HG03565 (cell line): Measurements from ENCODE around the gene SNPH.

ENCODE experiments used
- ATAC-seq: cut with Tn5 transposase; IDR thresholded peaks from one replicate; pipeline ENCODE4 v1.9.1; 2021; ENCODE audit warnings: mild to moderate bottlenecking, moderate library complexity; ENCODE audit not compliant: unreplicated experiment

The SNPH gene

GRCh38 chr20:1323256-1323655 lies 57.2 kb downstream of the SNPH start:
- ATAC-seq: no peak

DNA sequence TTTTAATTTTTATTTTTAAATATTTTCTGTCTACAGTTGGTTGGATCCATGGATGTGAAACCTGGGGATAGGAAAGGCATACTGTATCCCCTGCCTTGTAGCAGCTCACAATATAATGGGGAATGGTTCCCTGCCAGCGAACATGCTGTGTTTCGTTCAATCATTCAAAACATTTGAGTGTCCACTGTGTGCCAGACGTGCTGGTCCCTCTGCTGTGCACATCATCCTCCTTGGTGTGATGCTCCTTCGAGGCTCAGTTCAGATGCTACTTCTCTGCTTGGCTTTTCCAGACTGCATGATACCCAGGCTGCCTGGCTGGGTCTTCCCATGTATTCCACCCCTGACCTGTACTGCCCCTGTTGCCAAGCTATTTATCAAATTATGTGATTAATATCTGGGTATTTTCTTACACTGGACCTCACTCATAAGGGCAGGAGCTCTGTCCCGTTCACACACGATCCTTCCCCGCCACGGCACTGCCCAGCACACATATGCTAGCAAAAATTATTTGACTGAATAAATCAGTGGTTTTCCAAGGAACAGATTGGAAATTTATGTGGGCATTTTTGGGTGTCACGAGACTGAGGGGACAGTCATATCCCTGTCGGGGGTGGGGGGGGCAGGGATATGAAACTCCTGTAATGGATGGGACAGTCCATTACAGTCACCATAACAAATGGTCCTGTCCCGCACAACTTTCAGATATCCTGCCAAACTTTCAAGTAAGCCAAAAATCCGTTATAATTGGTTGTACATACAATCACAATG lies 57.9 kb downstream of the SNPH start:
- ATAC-seq: no peak

DNA sequence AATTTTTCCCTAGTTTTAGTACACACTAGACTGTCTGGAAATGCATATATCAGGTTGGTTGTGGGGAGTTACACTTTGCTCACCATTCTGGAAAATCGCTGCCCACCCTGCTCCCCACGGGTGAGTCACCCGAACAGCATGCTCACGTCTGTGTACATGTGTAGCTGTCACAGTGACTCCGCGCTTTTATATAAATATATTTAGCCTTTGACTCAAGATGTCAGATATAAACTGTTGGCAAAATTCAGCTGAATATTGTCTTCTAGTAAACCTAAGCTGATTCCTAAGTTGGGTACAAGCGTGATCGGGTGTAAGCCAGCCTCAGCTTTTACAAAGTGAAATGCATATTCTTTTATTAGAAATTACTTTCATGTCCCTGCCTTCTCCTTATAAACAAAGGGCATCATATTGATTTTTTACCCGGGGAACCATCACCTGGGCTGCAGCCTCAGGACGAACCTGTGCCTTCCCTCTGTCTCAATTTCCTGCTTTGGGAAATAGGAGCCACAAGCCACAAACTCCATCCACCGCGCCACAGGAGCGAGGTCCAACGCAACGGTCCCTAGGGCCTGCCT lies 58.6 kb downstream of the SNPH start:
- ATAC-seq: no peak

GRCh38 chr20:1325173-1326030 lies 59.3 kb downstream of the SNPH start:
- ATAC-seq: peak; percentile 73

DNA sequence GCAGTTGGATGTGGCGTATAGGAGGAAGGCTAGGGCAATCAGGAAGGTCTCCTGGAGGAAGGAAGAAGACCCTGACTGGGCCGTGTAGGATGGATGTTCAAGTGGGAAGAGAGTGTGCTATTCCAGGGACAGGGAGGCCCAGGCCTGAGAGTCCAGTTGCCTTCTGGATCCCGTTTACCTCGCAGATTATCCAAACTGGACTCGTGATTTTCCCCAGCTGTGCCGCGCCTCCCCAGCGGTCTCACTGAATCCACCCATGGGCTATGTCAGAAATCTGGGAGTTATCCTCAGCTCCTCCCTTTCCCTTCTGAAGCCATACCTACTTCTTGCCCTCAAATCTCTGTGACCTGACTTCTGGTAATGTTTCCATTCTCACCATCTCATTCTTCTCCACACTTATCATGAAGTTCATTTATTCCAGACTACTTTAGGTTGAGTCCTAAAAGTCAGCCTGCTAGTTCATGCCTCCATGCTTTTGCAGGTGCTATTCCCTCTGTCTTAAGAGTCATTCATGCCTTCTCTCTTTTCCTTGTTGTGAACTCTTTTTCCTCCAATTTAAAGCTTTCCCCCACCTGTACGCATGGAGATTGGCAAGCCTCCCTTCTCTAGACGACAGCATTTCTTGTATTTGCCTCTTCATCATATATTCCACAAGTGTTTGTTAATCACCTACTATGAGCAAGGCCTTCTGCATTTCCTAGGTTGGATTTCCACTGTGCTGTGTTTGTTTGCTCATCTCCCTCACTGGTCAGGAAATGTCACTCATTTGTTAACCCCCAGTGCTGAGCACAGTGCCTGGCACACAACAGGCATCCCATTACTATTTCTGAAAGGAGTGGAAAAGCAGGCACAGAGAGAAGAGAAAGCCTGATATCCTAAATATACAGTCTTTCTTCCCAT lies 60.2 kb downstream of the SNPH start:
- no peak for ATAC-seq

- ATAC-seq: no peak
Observed at GRCh38 chr20:1327241-1327653, 61.2 kb downstream of the SNPH start.

DNA sequence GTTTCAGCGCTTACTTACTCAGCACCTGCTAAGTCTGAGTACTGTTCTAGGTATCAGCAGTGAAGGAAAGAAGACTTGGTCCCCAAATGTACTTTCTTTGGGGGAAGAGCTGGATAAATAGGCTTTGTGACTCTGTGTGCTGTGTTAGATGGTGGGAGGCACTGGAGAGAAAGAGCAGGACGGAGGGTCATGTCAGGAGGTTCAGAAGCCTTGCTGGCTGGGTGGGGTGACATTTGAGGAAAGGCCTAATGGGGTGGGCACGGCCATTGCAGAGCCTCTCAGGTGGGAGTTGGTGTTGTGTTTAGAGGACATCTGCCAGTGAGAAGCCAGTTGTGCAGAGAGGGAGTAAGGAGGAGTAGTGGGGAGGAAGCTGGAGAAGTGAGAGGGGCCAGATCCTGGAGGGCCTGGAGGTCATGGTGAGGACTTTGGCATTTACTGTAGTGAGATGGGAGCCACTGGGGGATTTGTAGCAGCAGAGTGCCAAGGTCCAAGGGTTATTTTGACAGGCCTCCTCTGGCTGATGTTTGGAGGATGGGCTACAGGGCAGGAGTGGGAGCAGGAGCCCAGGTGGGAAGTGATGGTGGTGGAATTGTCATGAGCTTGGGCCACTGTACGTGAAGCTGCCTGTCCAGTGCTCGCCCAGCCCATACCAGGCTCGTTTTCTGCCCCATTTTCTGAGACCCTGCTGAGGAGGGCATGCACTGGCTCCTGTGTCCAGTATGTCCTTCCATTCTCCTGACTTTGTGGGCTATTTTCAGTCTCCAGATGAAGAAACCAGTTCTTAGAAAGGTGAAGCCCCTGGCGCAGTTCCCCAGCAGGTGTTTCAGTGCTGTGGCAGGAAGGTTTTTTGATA lies 62.0 kb downstream of the SNPH start:
- no peak for ATAC-seq

DNA sequence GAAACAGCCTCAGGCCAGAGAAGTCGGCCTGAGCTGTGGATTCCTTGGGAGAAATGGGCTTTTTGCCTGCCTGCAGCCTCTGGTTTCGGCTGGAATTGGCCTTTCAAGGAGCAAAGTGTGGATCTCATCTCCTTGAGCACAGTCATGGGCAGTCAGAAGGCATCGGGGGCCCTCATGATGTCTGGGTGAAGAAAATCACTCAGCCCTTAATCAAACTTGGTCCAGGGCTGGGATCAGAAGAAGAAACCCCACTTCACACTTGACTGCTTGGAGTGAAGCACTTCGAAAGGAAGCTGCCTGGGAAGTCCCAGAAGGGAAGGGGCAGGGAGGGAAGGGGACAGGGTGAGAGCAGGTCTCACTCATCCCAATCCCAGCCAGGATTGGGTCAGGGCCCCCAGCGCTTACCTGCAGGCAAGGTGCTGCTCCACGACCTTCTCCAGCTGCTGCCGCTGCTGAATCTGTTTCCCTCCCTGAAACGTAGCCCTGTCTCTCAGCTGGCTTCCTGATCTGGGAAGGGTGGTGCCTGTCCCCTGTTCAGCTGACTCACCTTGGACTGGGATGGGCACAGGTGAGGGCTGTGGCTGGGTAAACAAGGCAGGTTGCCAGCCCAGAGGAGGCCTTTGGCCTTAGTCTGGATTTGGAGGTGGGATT lies 62.7 kb downstream of the SNPH start, which contains the start of gene SDCBP2:
Gene SDCBP2 (minus strand): TSS at position 460 of the 651 bp plus-strand sequence. CDS start 8,723 bp downstream, outside the sequence.
- no peak for ATAC-seq

GRCh38 chr20:1330075-1330830 lies 64.2 kb downstream of the SNPH start:
- ATAC-seq: no peak

DNA sequence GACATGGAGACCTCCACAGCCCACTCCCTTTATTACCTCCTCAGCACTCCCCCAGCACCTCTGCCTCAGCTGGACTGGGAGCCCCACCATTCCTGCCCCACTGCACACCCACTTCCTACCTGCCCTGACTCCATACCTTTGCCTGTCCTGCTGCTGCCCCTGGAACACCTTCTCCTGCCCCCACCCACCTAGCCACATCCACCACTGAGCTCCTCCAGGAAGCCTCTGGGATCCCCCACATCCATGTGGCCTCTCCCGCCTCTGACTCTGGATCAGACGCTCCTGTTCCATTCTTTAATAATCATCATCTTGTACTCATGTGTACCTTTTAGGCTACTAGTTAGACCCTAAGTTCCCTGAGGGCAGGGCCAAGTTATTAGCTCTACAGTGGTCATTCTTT lies 65.0 kb downstream of the SNPH start:
- no peak for ATAC-seq

- no peak for ATAC-seq
Observed at GRCh38 chr20:1331801-1332453, 65.8 kb downstream of the SNPH start.

DNA sequence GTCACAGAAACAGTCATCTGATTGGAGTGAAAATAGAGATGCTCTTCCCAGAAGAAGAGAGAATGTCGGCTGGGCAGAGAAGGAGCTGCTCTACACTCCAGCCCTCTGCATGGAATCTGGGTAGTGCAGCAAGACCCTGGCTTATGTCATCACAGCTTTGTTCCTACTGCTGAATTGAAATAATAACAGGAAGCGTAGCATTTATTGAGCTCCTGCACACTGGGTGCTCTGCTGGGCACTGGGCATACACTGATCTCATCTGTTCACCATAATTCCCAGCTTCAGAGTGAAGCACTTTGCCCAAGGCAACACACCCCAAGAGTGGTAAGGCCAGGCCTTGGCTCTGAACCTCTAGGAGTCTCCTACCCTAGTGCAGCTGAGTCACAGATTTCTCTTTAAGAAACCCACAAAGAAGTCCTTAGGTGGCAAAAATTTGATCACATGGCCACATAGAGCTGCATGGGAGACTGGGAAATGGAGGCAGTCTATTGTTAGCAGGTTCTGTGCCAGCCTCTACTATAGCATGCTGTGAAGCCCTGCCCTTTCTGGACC lies 66.7 kb downstream of the SNPH start:
- ATAC-seq: no peak

DNA sequence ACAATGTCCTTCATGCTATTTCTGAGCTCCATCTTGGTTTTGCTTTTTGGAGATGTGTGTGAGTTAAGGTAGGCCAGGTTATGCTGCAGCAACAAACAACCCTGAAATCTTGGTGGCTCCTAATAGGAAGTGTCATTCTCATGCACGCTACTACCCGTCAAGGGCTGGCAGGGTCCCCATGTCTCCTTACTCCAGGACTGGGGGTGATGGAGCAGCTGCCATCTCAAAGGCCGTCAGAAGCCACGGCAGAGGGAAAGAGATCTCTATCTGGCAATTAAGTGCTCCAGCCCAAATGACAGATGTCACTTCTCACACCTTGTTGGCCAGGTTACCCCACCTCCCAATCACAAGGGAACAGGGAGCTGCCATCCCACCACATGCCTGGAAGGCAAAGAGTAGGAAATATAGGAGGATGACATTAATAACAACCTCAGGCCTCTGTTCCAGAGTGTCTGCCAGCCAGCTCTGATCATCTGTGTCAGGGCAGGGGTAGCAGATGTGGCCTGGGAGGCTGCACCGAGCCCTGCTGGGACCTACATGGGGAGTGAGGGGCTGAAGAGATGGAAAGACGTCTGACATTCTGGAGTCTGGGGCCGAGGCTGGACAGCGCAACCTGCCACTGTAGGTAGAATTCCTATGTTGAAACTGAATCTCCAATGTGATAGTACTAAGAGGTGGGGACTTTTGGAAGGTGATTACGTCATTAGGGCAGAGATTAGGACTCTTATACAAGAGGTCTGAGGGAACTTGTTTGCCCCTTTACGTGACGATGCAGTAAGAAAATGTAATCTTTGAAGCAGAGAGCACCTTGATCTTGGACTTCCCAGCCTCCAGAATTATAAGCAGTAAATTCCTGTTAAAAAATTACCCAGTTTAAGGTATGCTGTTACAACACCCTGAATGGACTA lies 67.6 kb downstream of the SNPH start:
- no peak for ATAC-seq

DNA sequence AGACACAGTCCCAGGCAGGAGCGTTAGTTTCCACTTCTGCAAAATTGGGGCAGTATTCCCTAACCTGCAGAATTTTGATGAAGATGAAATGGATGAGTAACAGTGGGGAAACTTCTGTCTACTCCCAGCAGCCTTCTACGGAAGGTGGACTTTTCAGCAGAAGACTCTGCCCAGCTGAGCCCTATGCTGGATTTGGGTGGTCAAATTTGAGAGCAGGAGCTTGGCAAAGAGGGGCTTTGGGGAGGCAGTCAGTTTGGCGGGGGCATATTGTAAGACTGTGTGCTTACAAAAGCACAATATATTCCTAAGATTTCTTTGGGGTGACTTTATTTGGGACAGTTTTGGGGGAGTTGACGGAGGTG lies 68.3 kb downstream of the SNPH start:
- ATAC-seq: no peak

DNA sequence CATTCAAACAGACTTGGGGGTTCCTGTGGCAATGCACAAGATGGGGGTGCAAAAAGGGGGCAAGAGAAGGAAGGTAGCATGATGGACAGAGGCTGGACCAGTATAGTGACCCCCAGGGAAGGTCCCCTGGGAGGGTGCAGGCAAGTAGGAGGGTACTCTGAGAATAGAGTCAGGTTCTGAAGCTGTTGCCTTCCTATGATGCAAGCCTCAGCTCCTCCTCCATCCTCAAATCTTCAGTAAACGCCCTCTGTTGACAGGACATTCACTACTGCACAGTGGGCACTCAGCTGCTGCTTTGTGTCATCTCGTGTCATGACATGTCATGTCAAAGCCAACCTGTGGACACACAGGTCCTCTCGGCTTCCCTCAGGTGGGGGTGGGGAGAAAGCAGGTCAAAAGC lies 68.7 kb downstream of the SNPH start:
- no peak for ATAC-seq

DNA sequence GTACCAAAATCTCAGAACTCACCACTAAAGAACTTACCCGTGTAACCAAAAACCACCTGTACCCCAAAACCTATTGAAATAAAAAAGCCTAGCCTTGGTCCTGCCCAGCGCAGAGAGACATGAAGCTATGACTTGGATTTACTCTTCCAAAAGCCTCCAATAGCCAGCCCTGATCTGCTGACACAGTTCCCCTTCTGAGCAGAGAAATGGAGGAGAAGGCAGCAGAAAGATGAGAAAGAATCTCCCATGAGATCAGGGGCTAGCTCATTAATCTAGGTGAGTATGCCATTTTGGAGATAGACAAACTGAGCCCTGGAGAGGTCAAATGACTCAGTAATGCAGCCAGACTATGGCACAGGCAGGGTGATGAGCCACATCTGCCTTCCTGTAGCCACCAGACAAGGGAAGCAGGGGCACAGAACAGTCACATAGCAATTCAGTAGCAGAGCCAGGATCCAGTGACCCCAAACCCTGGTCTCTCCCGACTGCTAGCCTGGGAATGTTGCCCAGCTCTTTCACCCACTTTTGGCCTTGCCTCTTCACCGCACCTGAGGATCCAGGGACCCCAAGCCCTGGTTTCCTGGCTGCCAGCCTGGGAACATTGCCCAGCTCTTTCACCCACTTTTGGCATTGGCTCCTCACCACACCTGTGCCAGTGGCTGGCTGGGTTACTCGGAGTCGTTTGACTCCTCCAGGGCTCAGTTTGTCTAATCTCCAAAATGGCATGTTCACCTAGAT lies 70.0 kb downstream of the SNPH start:
- ATAC-seq: no peak
